UCSD-AML1 (cell line): Measurements from ENCODE around the gene BBLN.
"Not testable (repeated sequence)": the region's sequence is repeated elsewhere in the genome, so short reads cannot be mapped to it uniquely, and the experiment has no call there.

Experiments
- DNase-seq: peaks from one replicate; lab custom pipeline; 2025; ENCODE audit not compliant: unreplicated experiment; lab: John Stamatoyannopoulos, UW

BBLN gene

DNA sequence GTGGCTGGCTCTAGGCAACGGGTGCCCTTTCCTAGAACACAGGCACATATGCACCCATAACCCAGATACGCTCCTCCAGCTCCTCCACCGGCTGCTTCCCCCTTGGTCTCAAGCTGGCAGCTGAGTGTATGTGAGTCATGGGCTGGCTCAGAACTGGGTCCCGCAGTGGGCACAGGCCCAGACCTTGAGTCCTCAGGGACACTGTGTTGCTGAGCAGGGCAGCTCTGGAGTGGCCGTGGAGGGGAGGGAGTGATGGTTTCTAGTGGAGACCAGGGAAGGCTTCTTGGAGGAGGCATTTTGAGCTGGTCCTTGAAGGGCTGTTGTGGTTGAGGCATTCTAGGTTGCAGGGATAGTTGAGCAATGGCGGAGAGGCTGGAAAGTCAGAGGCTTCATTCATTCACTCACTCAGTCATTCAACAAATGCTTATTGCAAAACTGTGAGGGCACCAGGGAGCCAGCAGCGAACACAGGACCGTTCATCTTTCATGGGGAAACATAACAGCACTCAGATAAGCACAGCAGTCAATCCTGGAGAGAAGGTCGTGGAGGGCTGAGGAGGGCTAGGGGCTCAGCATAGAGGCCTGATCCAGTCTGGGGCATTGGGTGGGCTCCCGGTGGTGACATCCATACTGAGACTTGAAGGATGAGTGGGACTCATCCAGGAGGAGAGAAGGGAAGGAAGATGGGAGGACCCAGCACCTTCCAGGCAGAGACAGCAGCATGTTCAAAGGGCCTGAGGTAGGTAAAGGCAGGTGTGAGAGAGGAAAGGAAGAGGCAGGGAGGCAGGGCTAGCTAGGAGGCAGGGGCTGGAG is 2.4 kb downstream of the BBLN start:
- no peak for DNase-seq

DNA sequence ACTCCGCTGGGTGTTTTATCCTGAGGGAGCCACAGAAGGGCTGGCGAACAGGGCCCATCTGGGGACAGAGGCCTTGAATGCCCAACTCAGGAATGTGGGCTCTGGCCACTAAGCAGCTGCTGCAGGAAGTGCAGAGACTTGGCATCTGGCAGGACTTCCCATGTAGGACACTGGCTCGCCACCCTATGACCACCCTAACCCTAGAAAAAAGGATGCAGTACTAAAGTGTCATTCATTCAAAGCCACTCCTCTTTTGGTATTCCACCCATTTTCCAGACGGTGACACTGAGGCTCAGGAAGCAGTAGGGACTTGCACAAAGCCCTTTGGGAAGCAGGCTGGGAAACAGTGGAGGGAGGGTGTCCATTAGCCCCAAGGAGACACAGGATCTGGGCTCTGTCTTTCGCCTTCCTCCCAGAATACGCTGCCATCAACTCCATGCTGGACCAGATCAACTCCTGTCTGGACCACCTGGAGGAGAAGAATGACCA is 3.0 kb downstream of the BBLN start:
- no peak for DNase-seq

DNA sequence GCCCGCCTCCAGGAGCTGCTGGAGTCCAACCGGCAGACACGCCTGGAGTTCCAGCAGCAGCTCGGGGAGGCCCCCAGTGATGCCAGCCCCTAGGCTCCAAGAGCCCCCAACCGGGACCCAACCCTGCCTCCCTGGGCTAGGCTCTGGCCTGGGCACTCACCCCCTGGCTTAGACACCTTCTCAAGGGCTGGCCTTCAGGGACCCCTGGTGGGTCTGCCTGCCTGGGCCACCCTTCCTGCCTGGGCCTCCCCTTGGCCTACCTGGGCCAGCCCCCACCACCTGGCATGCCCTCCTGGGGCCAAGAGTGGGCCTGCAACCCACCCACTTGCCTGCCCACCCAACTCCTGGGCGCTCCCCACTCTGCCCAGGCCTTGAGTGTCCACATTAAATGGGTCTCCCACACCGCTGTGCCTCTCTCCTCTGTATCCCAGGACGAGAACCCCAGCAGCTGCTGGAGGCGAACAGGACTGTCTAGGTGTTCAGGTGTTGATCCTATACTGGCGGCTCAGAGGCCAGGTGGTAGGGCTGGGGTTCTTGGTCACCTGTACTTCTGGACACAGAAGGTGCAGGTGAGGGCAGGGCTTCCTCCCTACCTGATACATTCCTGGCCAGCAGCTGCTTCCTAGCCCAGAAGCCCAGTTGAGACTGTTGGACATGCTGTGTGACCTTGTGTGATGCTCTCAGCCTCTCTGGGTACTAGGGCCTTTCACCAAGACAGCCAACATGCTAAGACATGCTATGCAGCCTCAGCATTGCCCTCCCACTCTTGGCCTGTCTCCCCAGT is 3.6 kb downstream of the BBLN start:
- DNase-seq: no peak

DNA sequence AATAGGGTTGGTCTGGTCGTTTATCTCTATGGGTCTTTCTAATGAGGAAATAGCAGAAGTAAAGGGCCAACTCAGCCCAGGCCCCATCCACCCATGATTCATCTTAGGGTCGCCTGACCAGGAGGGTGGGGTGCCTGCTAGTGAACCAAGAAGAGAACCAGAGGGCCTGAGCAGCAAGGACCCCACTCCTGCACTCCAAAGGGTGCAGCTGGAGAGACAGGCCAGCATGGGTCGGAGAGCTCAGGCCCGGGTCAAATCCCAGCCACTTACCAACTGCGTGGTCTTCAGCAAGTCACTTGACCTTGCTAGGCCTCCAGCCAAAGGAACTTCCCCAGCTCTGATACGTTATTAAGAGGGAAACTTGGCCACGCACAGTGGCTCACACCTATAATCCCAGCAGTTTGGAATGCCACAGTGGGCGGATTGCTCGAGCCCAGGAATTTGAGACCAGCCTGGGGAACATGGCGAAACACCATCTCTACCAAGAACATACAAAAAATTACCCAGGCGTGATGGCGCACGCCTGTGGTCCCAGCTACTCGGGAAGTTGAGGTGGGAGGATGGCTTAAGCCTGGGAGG is 4.3 kb downstream of the BBLN start:
- no peak for DNase-seq

DNA sequence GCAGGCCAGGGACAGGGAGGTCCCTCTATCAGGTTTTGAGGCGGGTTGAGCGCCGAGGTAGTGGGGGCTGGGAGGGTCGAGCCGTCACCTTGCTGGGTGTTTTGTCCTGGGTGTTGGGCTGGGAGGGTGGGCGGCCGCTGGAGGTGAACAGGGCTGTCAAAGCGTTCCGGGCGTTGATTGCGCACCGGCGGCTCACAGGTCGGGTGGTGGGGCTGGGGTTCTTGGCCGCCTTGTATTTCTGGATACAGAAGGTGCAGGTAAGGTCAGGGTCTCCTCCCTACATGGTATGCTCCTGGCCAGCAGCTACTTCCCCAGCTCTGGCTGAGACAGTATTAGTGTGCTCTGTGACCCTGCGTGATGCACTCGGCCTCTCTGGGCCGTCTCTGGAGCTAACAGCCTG is 6.1 kb downstream of the BBLN start:
- no peak for DNase-seq

DNA sequence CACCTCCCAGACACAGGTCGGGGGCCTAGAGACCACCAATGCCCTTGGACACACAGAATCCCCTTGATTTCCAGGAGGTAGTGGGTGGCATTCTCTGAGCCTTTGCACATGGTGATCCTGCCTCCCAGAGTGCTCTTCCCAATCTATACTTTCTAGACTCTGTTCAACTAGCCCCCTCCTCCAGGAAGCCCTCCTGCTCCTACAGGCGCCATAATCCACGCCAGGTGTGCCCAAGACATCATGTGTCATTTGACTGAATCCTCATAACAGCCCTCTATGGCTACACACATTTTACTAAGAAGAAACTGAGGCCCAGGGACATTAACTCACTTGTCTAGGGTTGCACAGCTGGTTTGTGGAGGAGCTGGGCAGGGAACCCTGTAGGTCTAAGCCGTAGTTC is 7.1 kb downstream of the BBLN start:
- no peak for DNase-seq

DNA sequence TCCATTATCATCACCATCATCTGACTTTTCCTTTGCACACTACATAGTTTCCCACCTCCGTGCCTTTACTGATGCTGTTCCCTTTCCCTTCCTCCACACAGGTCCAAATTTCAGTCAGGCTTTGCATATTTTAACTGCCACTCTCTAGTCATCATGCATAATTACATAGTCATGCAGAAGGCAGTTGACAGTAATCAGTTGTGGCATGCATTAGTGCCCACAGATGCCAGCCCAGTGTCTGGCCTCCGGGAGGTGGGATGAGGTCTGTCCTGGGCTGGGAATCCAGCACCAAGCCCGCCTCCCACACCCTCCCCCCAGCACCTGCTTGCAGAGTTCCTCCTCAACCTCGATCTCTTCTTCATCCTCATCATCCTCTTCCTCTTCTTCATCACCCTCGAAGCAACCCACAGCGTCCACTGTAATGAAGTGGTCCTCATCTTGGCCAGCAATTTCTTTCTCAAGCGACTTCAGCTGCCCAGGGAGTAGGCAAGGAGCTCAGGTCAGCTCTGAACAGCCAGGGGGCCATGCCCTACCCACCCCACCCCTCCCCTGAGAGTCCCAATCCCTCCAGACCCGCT is 8.8 kb downstream of the BBLN start:
- no peak for DNase-seq

DNA sequence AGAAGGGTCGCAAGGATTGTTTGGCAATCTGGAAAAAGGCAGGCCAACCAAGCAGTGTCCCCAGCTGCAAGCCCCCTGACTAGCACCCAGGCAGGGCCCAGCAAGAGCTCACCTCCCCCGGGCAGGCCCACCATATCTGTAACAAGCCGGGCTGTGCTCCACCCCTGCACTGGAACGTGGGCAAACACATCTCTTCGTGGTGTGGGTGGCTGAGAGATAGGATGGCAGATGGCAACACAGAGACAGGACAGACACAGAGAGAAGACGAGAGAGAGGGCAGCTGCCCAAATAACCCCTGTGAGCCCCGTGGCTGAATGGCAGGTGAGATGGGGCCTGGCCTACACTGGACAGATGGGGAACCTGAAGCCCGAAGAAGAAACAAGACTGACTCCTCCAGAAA is 9.4 kb downstream of the BBLN start:
- no peak for DNase-seq

DNA sequence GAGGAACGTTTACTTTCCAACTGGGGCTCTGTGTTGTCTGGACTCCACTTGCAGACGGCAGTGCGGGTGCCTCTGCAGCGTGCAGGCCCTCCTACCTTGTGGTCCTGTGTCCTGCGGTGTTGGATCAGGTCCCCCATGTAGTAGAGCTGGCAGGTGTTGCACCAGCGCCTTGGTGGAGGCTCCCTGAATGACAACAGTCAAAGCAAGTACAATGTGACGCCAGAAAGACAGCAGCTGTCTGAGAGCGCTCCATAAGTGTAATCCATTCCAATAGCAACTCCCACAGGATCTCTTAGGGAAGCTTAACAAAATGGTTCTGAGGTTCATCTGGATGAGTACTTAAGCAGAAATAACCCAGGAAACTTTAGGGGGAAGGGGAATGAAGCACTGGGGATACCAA is 9.9 kb downstream of the BBLN start:
- no peak for DNase-seq

DNA sequence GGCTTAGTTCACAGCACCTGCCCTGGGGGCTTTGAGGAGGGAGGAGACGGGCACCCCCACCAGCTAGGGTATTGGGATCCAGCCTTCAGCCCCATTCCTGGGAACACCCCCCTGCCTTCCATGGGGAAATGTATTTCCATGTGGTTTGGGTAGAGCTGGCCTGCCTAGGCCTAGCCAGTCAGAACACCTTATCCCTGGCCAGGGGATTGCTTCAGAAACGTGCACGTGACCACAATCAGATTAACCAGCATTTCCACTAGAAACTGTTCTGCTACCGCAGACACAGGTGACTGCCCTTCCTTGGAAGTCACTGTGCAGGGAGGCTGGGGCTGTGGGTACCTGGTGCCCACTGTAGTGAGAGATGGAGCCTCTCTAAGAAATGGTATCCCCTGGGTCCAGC is 14.0 kb downstream of the BBLN start:
- DNase-seq: no peak

DNA sequence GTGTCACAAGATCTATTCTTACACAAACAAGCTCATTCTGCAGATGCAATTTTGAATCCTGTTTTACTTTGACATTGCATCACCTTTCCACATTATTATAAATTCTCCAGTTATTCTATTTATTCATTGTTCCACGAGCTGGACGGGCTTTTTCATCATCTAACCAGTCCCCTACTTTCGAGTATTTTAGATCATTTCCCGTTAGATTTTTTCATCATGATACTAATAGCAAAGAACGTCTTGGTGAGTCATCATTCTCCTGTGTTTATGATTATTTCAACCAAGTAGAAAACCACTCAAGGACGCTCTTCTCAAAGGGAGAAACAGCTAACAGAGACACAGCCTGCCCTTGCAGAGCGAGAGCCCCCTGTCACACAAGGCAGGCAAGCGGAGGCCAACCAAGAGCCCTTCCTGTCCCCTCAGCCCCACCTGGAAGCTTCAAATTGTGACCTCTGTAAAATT is 15.1 kb downstream of the BBLN start:
- no peak for DNase-seq

DNA sequence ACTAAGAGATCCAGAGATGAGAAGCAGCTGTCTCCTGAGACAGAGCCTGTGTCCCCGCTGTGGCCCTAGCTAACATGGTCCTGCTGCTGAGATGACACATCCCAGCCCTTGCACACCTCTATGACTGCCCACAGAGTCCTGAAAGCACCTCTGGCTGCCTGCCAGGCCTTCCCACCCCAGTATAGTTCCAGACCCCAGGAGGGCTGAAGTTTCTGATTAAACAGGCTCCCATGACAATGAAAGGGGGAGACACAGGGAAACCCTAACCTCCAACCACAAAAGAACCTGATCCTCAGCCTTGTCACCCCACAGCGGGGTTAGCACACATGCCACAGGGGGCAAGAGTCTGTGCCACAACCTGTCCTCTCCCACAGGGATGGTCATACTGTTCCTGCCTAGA is 15.7 kb downstream of the BBLN start:
- DNase-seq: no peak

DNA sequence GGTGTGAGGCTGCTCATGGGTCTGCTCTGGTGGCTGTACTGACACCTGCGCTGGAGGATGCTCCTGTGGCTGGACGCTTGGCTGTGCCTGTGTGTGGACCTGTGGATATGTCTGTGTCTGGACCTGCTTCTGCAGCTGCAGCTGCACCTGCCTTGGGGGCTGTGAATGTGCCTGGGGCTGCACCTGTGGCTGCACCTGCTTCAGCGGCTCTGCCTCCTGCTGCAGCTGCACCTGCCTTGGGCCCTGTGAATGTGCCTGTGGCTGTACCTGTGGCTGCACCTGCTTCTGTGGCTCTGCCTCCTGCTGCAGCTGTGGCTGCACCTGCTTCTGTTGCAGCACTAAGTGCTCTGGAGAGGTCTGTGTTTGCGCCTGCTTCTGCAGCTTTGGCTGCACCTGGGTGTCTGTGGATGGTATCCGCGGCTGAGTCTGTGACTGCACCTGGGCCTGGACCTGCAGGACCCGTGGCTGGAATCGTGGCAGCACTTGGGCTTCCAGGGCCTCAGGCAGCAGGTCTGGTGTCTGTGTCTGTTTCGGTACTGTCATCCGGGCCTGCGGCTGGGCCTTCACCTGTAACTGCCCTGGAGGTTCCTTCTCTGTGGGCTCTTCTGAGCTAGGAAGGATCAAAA is 18.9 kb downstream of the BBLN start:
- DNase-seq: no peak

DNA sequence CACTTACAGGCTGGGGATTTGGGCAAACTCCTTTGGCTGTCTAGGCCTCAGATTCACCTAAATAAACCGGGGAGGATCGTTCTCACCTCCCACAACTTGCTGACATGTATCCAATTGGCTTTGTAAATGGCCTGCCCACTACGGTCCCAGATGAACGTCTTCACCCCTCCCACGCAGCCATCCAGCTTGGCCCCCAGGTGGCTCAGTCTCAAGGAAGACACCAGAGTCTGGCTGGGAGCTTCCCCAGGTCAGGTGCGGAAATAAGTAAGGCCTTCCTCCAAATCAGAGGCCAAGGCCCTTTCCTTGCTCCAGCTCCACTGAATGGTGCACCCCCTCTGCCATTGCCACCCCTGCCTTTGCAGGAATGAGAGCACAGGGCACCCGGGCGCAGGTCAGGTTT is 19.9 kb downstream of the BBLN start:
- DNase-seq: no peak

DNA sequence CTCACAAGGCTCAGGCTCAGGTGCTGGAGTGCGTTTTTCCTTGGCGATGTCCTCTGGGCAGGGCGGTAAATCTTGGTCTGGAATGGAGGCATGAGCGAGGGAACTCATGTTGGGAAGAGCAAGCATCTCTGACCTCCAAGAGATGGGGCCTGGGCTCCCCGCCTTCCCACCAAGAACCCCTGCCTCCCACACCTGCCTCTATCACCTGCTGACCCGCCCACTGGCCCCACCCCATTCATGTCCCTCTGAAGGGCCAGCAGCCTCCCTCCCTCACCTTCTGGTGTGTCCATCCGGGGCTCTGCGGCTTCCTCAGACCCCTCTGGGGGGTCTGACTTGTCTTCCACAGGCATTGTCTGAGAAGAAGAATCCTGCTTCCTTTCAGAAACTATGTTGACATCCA is 20.4 kb downstream of the BBLN start:
- DNase-seq: no peak

DNA sequence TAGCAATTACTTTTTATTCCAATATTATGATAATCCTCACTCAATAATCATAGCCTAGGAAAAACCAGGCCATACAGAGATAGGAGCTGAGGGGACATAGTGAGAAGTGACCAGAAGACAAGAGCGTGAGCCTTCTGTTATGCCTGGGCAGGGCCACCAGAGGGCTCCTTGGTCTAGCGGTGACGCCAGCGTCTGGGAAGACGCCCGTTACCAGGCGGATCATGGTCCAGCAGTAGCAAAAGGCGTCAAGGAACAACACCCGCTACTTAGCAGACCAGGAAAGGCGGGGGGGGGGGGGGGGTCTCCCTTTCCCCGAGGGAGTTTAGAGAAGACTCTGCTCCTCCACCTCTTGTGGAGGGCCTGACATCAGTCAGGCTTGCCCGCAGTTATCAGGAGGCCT is 21.4 kb downstream of the BBLN start:
- not testable (repeated sequence) for DNase-seq

DNA sequence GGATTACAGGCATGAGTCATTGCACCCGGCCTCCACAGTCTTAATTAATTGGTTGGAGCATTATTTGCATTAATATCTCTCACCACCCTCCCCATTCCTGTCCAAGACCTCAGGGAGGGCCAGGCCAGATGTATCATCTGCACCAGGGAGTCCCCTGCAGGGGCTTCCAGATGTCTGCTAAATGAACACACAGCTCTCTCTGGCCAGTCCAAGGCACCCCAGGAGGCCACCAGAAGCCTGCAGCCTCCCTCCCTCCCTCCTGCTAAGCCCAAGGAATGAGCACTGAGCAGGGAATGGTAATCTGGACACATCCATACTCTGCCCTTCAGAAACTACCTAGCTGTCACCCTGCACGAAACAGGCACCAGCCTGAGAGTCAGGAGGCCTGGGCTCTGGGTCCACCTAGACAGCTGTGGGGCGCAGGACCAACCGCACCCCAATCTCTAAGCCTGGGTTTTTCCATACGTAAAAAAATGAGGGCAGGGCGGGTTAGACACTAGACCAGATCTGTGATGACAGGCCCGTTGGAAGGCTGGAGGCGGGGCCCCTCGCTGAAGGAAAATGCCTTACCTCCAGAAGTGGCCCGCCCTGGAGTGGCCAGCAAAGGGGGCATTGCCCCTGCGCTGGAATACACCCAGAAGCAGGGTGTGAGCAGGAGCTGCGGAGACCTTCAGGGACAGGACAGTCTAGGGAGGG is 23.0 kb downstream of the BBLN start:
- no peak for DNase-seq

DNA sequence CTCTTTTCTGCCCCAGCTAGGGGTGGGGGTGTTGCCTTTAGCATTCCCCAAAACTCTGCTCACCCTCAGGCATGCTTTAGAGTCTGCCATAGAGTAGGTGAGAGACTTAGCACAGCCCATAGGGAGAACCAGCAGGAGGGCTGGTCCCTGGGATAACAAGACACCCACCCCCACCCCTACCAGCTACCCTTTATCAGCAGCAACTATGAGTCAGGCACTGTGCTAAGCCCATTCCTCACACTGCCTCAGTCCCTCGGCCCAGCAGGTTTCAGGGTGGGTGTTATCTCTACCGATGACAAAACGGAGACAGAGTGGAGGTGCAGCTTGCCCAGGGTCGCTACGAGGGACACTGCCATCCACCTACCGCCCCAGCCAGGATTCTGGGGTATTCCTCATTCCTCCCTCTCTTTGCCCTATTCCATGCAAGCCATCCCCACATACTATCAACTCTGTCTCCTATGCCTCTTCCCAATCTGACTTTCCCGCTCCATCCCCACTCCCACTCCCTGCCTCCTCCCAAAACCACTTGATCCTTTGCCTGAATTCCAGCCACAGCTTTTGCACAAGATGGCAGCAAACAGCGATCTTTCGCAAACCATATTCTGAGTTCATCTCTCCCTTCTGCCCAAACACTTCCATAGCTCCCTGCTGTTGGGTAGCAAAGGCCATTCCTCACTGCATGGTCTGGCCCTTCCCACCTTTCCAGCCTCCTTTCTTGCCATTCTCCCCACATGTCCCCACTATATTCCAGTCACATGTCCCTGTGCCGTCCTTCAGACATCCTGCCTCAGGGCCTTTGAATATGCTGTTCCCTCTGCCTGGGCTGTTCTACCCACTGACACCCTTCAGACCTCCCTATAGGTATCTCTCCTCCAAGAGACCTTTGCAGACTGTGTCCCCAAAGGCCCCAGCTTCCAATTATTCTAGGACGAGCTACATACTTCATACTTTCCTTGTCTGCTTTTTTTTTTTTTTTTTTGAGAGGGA is 26.2 kb downstream of the BBLN start:
- DNase-seq: no peak

DNA sequence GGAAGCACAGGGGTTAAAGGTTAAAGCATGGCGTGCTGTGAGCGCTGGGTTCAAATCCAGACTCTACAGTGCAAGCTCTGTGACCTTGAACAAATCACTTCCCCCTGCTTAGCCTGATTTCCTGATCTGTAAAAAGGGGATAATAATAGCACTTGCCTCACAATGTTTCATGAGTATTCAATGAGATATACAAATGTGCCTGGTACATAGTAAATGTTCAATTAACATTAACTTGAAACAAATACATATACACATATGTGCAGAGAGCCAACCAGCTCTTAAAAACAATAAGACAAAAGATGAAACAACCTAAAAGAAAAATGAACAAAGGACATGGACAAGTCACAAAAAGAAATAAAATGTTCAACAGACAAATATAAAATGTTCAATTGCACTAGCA is 27.3 kb downstream of the BBLN start:
- DNase-seq: no peak
